Stimulated activated CD8-positive, alpha-beta memory T cell treated with anti-CD3 and anti-CD28 coated beads, Interleukin-4, amount 100 ng/mL, for 1 hour (primary cell): ENCODE data around the gene OSBP2.
"Not testable (repeated sequence)": the region's sequence is repeated elsewhere in the genome, so short reads cannot be mapped to it uniquely, and the experiment has no call there.

Experiments used
- DNase-seq, 2 donors: peaks; one replicate each; pipeline ENCODE4 v3.0.0-alpha.2; 2020; ENCODE audit warnings: low read depth in 2 of 2, low spot score in 1 of 2

OSBP2 gene

GRCh38 chr22:30718491-30718890 is 23.8 kb downstream of the OSBP2 start:
- no peak for DNase-seq

GRCh38 chr22:30718938-30719337 is 24.3 kb downstream of the OSBP2 start:
- DNase-seq: no peak

GRCh38 chr22:30720263-30720837 is 25.7 kb downstream of the OSBP2 start:
- DNase-seq: no peak

- no peak for DNase-seq
Measured at GRCh38 chr22:30721741-30722140, 27.1 kb downstream of the OSBP2 start.

- no peak for DNase-seq
Measured at GRCh38 chr22:30728826-30729225, 34.2 kb downstream of the OSBP2 start.

- DNase-seq: no peak
Measured at GRCh38 chr22:30731658-30732057, 37.0 kb downstream of the OSBP2 start.

- no peak for DNase-seq
Measured at GRCh38 chr22:30732426-30732825, 37.8 kb downstream of the OSBP2 start.

- DNase-seq: no peak
Measured at GRCh38 chr22:30733181-30733631, 38.5 kb downstream of the OSBP2 start.

GRCh38 chr22:30740007-30740406 is 45.3 kb downstream of the OSBP2 start:
- DNase-seq: not testable (repeated sequence)

GRCh38 chr22:30740511-30740910 is 45.8 kb downstream of the OSBP2 start:
- DNase-seq: not testable (repeated sequence)

- DNase-seq: no peak
Measured at GRCh38 chr22:30742291-30743256, 47.9 kb downstream of the OSBP2 start.

- DNase-seq: no peak
Measured at GRCh38 chr22:30743257-30744020, 48.8 kb downstream of the OSBP2 start.

- no peak for DNase-seq
Measured at GRCh38 chr22:30744224-30744623, 49.5 kb downstream of the OSBP2 start.

GRCh38 chr22:30747493-30747892 is 52.8 kb downstream of the OSBP2 start:
- DNase-seq: no peak

- DNase-seq: no peak
Measured at GRCh38 chr22:30749272-30749671, 54.6 kb downstream of the OSBP2 start.

GRCh38 chr22:30749849-30750248 is 55.2 kb downstream of the OSBP2 start:
- DNase-seq: no peak

GRCh38 chr22:30751529-30751928 is 56.9 kb downstream of the OSBP2 start:
- DNase-seq: no peak

- no peak for DNase-seq
Measured at GRCh38 chr22:30752771-30753170, 58.1 kb downstream of the OSBP2 start.

GRCh38 chr22:30753701-30754100 is 59.0 kb downstream of the OSBP2 start:
- no peak for DNase-seq

- DNase-seq: no peak
Measured at GRCh38 chr22:30754521-30754920, 59.8 kb downstream of the OSBP2 start.

GRCh38 chr22:30754971-30755758 is 60.5 kb downstream of the OSBP2 start:
- DNase-seq: no peak
